GM19324 (cell line): ENCODE data around the gene LMLN.
"Not testable (repeated sequence)": the region's sequence is repeated elsewhere in the genome, so short reads cannot be mapped to it uniquely, and the experiment has no call there.

Experiments used
- ATAC-seq: cut with Tn5 transposase; IDR thresholded peaks from one replicate; pipeline ENCODE4 v1.9.1; 2021; ENCODE audit warnings: mild to moderate bottlenecking, moderate library complexity; ENCODE audit not compliant: unreplicated experiment, low FRiP score

Gene LMLN

GRCh38 chr3:198022604-198023003, 62.6 kb downstream of the LMLN start:
- ATAC-seq = no peak

DNA sequence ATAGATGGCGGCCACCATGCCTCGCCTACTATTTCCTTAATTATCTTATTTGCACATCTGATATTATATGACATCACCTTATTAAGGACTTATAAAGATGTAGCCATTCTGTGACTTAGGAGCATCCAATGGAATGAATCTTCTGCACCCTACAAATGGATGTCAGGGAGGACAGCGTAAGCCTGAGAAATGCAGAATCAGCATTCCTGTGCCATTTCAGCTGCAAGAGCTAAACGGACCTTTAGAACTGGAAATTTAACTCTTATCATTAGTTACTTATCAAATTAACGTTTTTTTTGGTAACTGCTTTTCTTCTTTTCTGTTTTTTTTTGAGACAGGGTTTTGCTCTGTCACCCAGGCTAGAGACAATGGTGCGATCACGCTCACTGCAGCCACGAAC, 65.6 kb downstream of the LMLN start:
- ATAC-seq = no peak

- ATAC-seq = no peak
These were observed 66.6 kb downstream of the LMLN start for GRCh38 chr3:198026620-198027019.

- no peak for ATAC-seq
These were observed 67.2 kb downstream of the LMLN start for GRCh38 chr3:198027045-198027798.

- no peak for ATAC-seq
These were observed 67.9 kb downstream of the LMLN start for GRCh38 chr3:198027799-198028390.

- ATAC-seq = no peak
These were observed 68.7 kb downstream of the LMLN start for GRCh38 chr3:198028718-198029117.

GRCh38 chr3:198030125-198030524, 70.1 kb downstream of the LMLN start:
- no peak for ATAC-seq

- ATAC-seq = no peak
These were observed 70.7 kb downstream of the LMLN start for GRCh38 chr3:198030726-198031125.

GRCh38 chr3:198032039-198032936, 72.3 kb downstream of the LMLN start:
- no peak for ATAC-seq

GRCh38 chr3:198043119-198043518, 83.1 kb downstream of the LMLN start:
- no peak for ATAC-seq

DNA sequence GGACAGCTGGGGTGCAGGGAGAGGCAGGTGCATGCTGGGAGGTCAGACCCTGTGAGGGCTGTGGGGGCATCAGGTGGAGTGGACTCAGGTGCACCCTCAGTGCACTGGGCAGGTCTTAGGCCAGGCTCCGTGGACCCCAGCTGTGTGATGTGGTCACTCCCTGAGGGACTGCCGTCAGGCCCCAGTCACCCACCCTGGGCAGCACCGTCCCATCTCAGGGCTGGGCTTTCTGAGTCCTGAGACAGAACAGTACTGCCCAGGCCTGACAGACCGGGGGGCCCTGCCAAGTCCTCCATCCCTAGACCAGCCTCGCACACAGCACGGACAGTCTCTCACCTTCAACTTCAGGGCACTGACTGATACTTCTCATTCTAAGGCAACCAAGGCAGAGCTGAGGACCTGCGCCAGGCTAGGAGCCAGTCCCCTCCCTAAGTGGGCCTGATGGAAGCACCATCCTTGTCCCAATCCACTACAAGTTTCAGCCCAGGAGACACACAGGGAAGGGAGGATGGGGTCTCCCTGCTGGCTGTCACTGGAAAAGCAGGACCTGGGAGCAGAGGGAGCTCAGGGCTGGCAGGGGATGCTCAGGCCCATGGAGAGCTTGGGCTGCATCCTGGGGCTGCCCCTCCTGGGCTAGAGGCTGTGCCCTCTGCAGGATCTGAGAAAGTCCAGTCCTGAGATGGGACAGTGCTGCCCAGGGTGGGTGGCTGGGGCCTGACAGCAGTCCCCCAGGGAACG, 86.3 kb downstream of the LMLN start:
- no peak for ATAC-seq

DNA sequence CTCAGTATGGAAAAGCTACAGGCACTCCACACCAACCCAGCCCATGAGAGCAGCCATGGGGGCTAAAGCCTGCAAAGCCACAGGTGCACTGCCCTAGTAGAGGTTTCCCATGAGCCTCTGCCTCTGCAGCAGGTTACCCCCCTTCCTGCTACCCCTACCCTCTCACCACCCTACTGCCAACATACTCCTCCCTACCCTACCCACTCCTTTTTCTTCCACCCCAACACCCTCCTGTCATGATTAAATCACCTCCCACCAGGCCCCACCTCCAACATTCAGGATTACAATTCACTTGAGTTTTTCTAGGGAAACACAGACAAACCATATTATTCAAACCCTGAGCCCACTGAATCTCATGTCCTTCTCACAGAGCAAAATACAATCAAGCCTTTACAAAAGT, 88.4 kb downstream of the LMLN start:
- ATAC-seq = no peak

DNA sequence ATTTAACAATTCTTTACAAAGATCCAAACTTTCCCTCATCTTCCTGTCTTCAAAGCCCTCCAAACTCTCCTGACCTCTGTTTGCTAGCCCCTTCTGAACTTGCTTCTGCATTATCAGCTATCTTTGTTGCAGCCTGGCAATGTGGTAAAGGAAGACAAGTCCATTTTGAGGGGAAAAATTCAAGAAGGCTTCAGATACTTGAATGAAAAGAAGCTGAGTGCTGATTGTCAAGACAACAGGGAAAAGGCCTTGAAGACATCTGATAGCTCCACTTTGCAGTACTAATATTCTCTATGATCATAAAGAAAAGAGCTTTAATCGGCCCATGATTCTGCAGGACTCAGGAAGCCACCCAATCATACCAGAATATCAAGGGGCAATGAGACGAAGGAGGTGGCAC, 91.8 kb downstream of the LMLN start:
- ATAC-seq = no peak

GRCh38 chr3:198053462-198053861, 93.4 kb downstream of the LMLN start:
- not testable (repeated sequence) for ATAC-seq

DNA sequence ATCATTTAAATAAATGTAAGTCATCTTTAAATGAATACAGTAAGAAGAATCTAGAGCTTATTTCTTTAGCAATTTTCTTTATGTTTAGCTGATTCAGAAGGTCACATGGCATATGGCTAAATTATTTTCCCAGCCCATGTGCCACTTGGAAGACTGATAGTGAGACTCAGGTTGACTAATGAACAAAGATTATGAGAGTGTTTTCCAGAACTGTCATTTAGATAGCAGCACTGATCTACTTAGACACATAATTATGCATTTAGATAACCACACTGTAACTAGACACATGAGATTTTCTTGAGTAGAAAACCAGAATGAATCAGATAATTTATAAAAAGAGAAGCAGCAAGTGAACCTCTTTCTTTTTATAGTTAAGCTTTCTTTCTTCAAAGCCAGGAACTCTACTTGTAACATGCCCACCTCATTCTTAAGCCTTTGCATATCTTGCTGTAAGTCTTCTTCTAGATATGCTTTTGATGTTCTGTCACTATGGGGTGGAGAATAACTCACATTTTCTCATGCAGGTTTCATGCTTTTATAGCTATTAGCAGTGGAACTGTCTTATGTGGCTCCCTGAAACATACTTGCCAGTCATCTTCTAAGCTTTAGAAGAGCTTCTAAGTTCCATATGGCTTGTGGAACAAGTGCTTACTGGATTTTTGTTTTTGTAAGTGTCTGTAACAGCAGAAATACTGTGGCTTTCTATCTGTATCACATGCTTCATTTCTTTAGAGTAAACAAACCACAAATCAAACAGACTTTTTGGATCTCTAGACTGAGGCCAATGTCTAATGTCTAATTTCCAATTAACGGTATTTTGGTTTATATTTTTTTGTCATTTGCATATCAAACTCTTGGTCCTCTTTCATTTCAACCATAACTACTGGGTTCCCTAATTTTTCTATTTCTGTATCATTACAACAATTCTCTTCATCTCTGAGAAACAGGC, 101.4 kb downstream of the LMLN start:
- ATAC-seq = no peak

DNA sequence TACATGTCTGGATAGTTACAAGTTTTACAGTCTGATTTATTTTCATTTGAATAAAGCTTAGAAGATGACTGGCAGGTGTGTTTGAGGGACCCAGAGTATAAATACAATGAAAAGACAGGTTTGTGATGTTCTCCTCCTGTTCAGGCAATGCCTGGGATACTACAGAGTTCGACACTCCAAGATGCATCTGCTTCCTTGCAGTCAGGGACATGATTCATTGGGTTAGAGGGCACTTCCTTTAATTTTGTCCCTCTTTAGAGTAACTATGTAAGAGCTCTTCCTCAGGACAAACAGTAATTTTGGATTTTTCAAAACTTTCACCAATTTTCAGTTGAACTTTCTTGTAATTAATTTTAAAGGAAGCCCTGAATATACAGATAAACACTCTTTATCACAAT, 102.0 kb downstream of the LMLN start:
- no peak for ATAC-seq

- no peak for ATAC-seq
These were observed 104.4 kb downstream of the LMLN start for GRCh38 chr3:198064420-198064819.

- ATAC-seq = no peak
These were observed 105.9 kb downstream of the LMLN start for GRCh38 chr3:198065897-198066296.

DNA sequence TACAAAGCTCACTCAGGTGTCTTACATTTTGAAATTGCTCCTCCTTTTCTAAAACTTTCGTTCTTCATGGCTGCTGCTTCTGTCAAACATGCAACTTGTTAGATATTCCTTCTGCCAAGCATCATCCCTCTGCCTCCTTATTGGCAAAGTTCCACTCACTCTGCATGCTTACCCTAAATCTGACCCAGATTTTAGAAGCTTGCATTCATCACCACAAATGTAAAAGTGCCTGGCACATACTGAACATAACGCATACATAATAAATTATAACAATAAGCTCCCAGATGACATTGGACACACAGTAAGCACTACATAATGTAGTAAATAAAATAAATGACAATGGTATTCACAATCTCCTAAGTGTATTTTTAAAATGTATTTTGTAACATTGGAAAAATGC, 107.4 kb downstream of the LMLN start:
- ATAC-seq = no peak

GRCh38 chr3:198070871-198071270, 110.9 kb downstream of the LMLN start:
- ATAC-seq = no peak
